OCI-LY1 (cell line): Measurements from ENCODE around the gene PCDHGA11.

Source experiments
- H2AFZ ChIP-seq: fragments of 200-600 bp; sonication (generic), shearing (Covaris generic); 2 replicates; pipeline ENCODE4 v1.6.0; 2014; ENCODE audit warnings: antibody characterized with exemption, mild to moderate bottlenecking, low read length
- H3F3A ChIP-seq: fragments of 200-600 bp; sonication (generic), shearing (Covaris generic); 2 replicates; pipeline ENCODE4 v1.6.0; 2014; ENCODE audit warnings: mild to moderate bottlenecking, antibody characterized with exemption, low read length, moderate library complexity; ENCODE audit not compliant: insufficient read depth
- H3K27ac ChIP-seq: fragments of 200-600 bp; sonication (generic); 2 replicates; pipeline ENCODE4 v1.5.1; 2014; ENCODE audit warnings: low read length, mixed run types, mild to moderate bottlenecking, low read depth; ENCODE audit not compliant: poor library complexity, severe bottlenecking
- H3K27me3 ChIP-seq: fragments of 200-600 bp; sonication (generic); 2 replicates; pipeline ENCODE4 v1.6.0; 2014; ENCODE audit warnings: antibody characterized with exemption, mild to moderate bottlenecking, low read length, moderate library complexity; ENCODE audit not compliant: insufficient read depth
- H3K36me3 ChIP-seq: fragments of 200-600 bp; sonication (generic); 2 replicates; pipeline ENCODE4 v1.6.1; 2014; ENCODE audit warnings: mild to moderate bottlenecking, antibody characterized with exemption, low read length, moderate library complexity, mixed read lengths; ENCODE audit not compliant: insufficient read depth
- H3K4me1 ChIP-seq: fragments of 200-600 bp; sonication (generic); 2 replicates; pipeline ENCODE4 v1.5.1; 2014; ENCODE audit warnings: mild to moderate bottlenecking, low read length, moderate library complexity; ENCODE audit not compliant: insufficient read depth, severe bottlenecking
- H3K4me2 ChIP-seq: fragments of 200-600 bp; sonication (generic), shearing (Covaris generic); 2 replicates; pipeline ENCODE4 v1.6.1; 2014; ENCODE audit warnings: low read length
- H3K4me3 ChIP-seq: fragments of 200-600 bp; sonication (generic); 2 replicates; pipeline ENCODE4 v1.5.1; 2014; ENCODE audit warnings: low read length, low read depth, mild to moderate bottlenecking, mixed read lengths; ENCODE audit not compliant: poor library complexity, severe bottlenecking
- H3K79me2 ChIP-seq: fragments of 200-600 bp; shearing (Covaris generic); 2 replicates; pipeline ENCODE4 v1.6.1; 2016; ENCODE audit warnings: mixed run types, low read length, mixed read lengths; ENCODE audit not compliant: insufficient read depth
- H3K9ac ChIP-seq: fragments of 200-600 bp; sonication (generic), shearing (Covaris generic); 2 replicates; pipeline ENCODE4 v1.6.1; 2014; ENCODE audit warnings: mild to moderate bottlenecking, low read length, mixed read lengths
- H3K9me2 ChIP-seq: fragments of 200-600 bp; sonication (generic), shearing (Covaris generic); 2 replicates; pipeline ENCODE4 v1.6.1; 2014; ENCODE audit warnings: low read depth, mild to moderate bottlenecking, low read length, mixed read lengths
- H3K9me3 ChIP-seq: fragments of 200-600 bp; shearing (Covaris generic); 2 replicates; pipeline ENCODE4 v1.6.1; 2014; ENCODE audit warnings: low read length, mixed read lengths
- H4K20me1 ChIP-seq: fragments of 200-600 bp; sonication (generic), shearing (Covaris generic); 2 replicates; pipeline ENCODE4 v1.6.0; 2016; ENCODE audit warnings: mild to moderate bottlenecking, low read length; ENCODE audit not compliant: insufficient read depth
- CTCF ChIP-seq: fragments of 200-600 bp; sonication (generic), shearing (Covaris generic); IDR thresholded peaks from 2 replicates; pipeline ENCODE4 v1.5.1; 2017; ENCODE audit warnings: mild to moderate bottlenecking, antibody characterized with exemption, low read length, moderate library complexity, mixed read lengths
- EZH2 ChIP-seq: fragments of 200-600 bp; sonication (generic), shearing (Covaris generic); IDR thresholded peaks from 2 replicates; pipeline ENCODE4 v1.8.0; 2017; ENCODE audit warnings: borderline replicate concordance, mixed run types, mild to moderate bottlenecking, antibody characterized with exemption, low read length, moderate library complexity, mixed read lengths

Gene PCDHGA11

DNA sequence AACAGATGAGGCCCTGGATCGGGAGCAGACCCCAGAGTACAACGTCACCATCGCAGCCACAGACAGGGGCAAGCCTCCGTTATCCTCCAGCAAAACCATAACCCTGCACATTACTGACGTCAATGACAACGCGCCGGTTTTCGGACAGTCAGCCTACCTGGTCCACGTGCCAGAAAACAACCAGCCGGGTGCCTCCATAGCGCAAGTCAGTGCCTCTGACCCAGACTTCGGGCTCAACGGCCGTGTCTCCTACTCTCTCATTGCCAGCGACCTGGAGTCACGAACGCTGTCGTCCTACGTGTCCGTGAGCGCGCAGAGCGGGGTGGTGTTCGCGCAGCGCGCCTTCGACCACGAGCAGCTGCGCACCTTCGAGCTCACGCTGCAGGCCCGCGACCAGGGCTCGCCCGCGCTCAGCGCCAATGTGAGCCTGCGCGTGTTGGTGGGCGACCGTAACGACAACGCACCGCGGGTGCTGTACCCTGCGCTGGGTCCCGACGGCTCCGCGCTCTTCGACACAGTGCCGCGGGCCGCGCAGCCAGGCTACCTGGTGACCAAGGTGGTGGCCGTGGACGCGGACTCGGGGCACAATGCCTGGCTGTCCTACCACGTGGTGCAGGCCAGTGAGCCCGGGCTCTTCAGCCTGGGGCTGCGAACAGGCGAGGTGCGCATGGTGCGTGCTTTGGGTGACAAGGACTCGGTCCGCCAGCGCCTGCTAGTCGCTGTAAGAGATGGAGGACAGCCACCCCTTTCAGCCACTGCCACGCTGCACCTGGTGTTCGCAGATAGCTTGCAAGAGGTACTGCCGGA, 1.6 kb upstream of the PCDHGA11 start:
- no peaks in the 10 kb centered on the region for H3K4me1 ChIP-seq
- no peak overlapping the region for H3K9ac ChIP-seq
- no peaks in the 10 kb centered on the region for H3K36me3 ChIP-seq
- no peaks in the 10 kb centered on the region for H3K9me2 ChIP-seq
- no peak overlapping the region for H2AFZ ChIP-seq
- no peaks in the 10 kb centered on the region for H3F3A ChIP-seq
- TF ChIP-seq EZH2, result no peak
- no peak for TF ChIP-seq CTCF
- H3K4me2 ChIP-seq, result no peak overlapping the region
- no peaks in the 10 kb centered on the region for H3K27me3 ChIP-seq
- H3K27ac ChIP-seq, result no peak overlapping the region
- no peaks in the 10 kb centered on the region for H3K79me2 ChIP-seq
- peaks cover 26% of the 10 kb centered on the region for H3K9me3 ChIP-seq
- H4K20me1 ChIP-seq, result no peaks in the 10 kb centered on the region
- H3K4me3 ChIP-seq, result no peak overlapping the region

DNA sequence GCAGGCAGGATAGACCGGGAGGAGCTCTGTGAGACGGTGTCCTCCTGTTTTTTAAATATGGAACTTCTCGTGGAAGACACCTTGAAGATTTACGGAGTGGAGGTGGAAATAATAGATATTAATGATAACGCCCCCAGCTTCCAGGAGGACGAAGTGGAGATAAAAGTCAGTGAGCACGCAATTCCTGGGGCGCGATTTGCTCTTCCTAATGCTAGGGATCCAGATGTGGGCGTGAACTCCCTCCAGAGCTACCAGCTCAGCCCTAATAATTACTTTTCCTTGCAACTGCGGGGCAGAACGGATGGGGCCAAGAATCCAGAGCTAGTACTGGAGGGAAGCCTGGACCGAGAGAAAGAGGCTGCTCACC, 621 bp downstream of the PCDHGA11 start:
- H3K9me3 ChIP-seq, result peaks cover 23% of the 10 kb centered on the region
- no peak overlapping the region for H3K27ac ChIP-seq
- H4K20me1 ChIP-seq, result no peaks in the 10 kb centered on the region
- H3F3A ChIP-seq, result no peaks in the 10 kb centered on the region
- no peaks in the 10 kb centered on the region for H3K79me2 ChIP-seq
- no peak overlapping the region for H3K4me3 ChIP-seq
- no peaks in the 10 kb centered on the region for H3K36me3 ChIP-seq
- no peak overlapping the region for H3K9ac ChIP-seq
- H2AFZ ChIP-seq, result no peak overlapping the region
- H3K4me2 ChIP-seq, result no peak overlapping the region
- TF ChIP-seq CTCF (no peak), EZH2 (no peak)
- H3K27me3 ChIP-seq, result no peaks in the 10 kb centered on the region
- no peaks in the 10 kb centered on the region for H3K4me1 ChIP-seq
- no peaks in the 10 kb centered on the region for H3K9me2 ChIP-seq

DNA sequence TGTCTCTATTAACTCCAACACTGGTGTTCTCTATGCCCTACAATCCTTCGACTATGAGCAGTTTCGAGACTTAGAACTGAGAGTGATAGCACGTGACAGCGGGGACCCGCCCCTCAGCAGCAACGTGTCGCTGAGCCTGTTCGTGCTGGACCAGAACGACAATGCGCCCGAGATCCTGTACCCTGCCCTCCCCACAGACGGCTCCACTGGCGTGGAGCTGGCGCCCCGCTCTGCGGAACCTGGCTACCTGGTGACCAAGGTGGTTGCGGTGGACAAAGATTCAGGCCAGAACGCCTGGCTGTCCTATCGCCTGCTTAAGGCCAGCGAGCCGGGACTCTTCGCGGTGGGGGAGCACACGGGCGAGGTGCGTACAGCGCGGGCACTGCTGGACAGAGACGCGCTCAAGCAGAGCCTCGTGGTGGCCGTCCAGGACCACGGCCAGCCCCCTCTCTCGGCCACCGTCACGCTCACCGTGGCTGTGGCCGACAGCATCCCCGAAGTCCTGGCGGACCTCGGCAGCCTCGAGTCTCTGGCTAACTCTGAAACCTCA, 2.0 kb downstream of the PCDHGA11 start:
- H2AFZ ChIP-seq, result no peak overlapping the region
- TF ChIP-seq CTCF, result no peak
- TF ChIP-seq EZH2, result no peak
- no peak overlapping the region for H3K4me2 ChIP-seq
- H4K20me1 ChIP-seq, result no peaks in the 10 kb centered on the region
- peaks cover 21% of the 10 kb centered on the region for H3K9me3 ChIP-seq
- no peak overlapping the region for H3K4me3 ChIP-seq
- no peak overlapping the region for H3K27ac ChIP-seq
- H3K4me1 ChIP-seq, result no peaks in the 10 kb centered on the region
- no peaks in the 10 kb centered on the region for H3F3A ChIP-seq
- no peaks in the 10 kb centered on the region for H3K9me2 ChIP-seq
- no peaks in the 10 kb centered on the region for H3K36me3 ChIP-seq
- H3K27me3 ChIP-seq, result no peaks in the 10 kb centered on the region
- H3K9ac ChIP-seq, result no peak overlapping the region
- H3K79me2 ChIP-seq, result no peaks in the 10 kb centered on the region
